B cell (primary cell): Measurements from ENCODE around the gene TXNDC15. TPM values are rescaled to one million over a fixed set of nuclear protein-coding genes. Genes with fewer than 3 reads are reported as not detected.

Experiments
- ATAC-seq: fragments of 200-7000 bp; cut with Tn5 transposase; one replicate; pipeline ENCODE4 v1.10.0; 2021; ENCODE audit warnings: low read depth, mild to moderate bottlenecking, moderate number of reproducible peaks, moderate library complexity
- CTCF ChIA-PET: fragments of 350-600 bp; sonication (Branson Sonifier 250); formaldehyde crosslinking; loops from one replicate; lab custom pipeline; 2021; ENCODE audit warnings: antibody characterized with exemption, inconsistent platforms; lab: Charles Lee
- POLR2A ChIA-PET: fragments of 350-600 bp; sonication (Branson Sonifier 250); formaldehyde crosslinking; loops from one replicate; lab custom pipeline; 2021; ENCODE audit warnings: antibody characterized with exemption; lab: Charles Lee
- DNase-seq: peaks from one replicate; pipeline ENCODE4 v3.0.0; 2013
- H2AFZ ChIP-seq: 2 replicates; pipeline ENCODE4 v1.6.1; 2012; ENCODE audit warnings: mild to moderate bottlenecking, low read depth, low read length; ENCODE audit not compliant: insufficient read depth, poor library complexity, severe bottlenecking
- H3K27ac ChIP-seq, 2 donors: 1 replicate in 1 of 2; 2 replicates in 1 of 2; pipeline ENCODE4 v1.5.1; 2012 to 2013; ENCODE audit warnings: low read length in 2 of 2, mild to moderate bottlenecking in 2 of 2, moderate library complexity in 1 of 2
- H3K27me3 ChIP-seq, 4 experiments: fragments of 200-600 bp in 1 of 4; sonication (generic) in 1 of 4; replicated peaks in 1 of 4; 1 replicate in 2 of 4; 2 replicates in 2 of 4; pipeline versions ENCODE4 v1.6.1 to v1.7.0; 2013 to 2016; ENCODE audit warnings: low read length in 3 of 4, mild to moderate bottlenecking in 2 of 4, mixed read lengths in 1 of 4, moderate library complexity in 1 of 4; ENCODE audit not compliant: insufficient read depth in 4 of 4, control insufficient read depth in 3 of 4; ENCODE audit errors: control extremely low read depth in 1 of 4
- H3K36me3 ChIP-seq, 2 experiments: replicated peaks in 1 of 2; 1 replicate in 1 of 2; 2 replicates in 1 of 2; pipeline versions ENCODE4 v1.6.1 to v1.7.1; 2013; ENCODE audit warnings: low read length in 1 of 2; ENCODE audit not compliant: insufficient read depth in 2 of 2, control insufficient read depth in 1 of 2; ENCODE audit errors: control extremely low read depth in 1 of 2, extremely low read depth in 1 of 2
- H3K4me1 ChIP-seq, 2 donors: fragments of 200-600 bp in 1 of 2; sonication (generic) in 1 of 2; 1 replicate in 1 of 2; 2 replicates in 1 of 2; pipeline versions ENCODE4 v1.5.1 to v1.6.1; 2013 to 2017; ENCODE audit warnings: low read length in 2 of 2; ENCODE audit not compliant: control insufficient read depth in 2 of 2, insufficient read depth in 2 of 2
- H3K4me2 ChIP-seq: replicated peaks from 2 replicates; pipeline ENCODE3; 2012; ENCODE audit warnings: mild to moderate bottlenecking, low read depth, low read length; ENCODE audit not compliant: poor library complexity, severe bottlenecking
- H3K4me3 ChIP-seq, 5 experiments: fragments of 200-600 bp in 1 of 5; sonication (generic) in 1 of 5; 1 replicate in 3 of 5; 2 replicates in 2 of 5; pipeline versions ENCODE4 v1.5.1 to v1.7.0; 2011 to 2016; ENCODE audit warnings: low read length in 4 of 5, mild to moderate bottlenecking in 4 of 5, low read depth in 2 of 5, control low read depth in 1 of 5, moderate library complexity in 1 of 5; ENCODE audit not compliant: insufficient read depth in 1 of 5; ENCODE audit errors: control extremely low read depth in 1 of 5, extremely low read depth in 1 of 5
- H3K79me2 ChIP-seq: fragments of 200-600 bp; sonication (generic); one replicate; pipeline ENCODE4 v1.6.0; 2016; ENCODE audit warnings: low read length; ENCODE audit not compliant: control insufficient read depth, insufficient read depth
- H3K9ac ChIP-seq: fragments of 200-600 bp; sonication (generic); 2 replicates; pipeline ENCODE4 v1.6.1; 2017; ENCODE audit warnings: mild to moderate bottlenecking, low read length, moderate library complexity
- H3K9me3 ChIP-seq, 3 donors: one replicate each; pipeline versions ENCODE4 v1.6.1 to v1.7.1; 2013; ENCODE audit warnings: low read length in 2 of 3; ENCODE audit not compliant: control insufficient read depth in 2 of 3, insufficient read depth in 1 of 3; ENCODE audit errors: control extremely low read depth in 1 of 3
- H4K20me1 ChIP-seq: 2 replicates; pipeline ENCODE4 v1.6.0; 2012; ENCODE audit warnings: mild to moderate bottlenecking, low read length; ENCODE audit not compliant: insufficient read depth, control insufficient read depth, poor library complexity, severe bottlenecking
- H3K27ac Mint-ChIP-seq: one replicate; pipeline ENCODE4 v1.8.0; 2021; ENCODE audit warnings: mixed read lengths
- H3K27me3 Mint-ChIP-seq: one replicate; pipeline ENCODE4 v1.8.0; 2021; ENCODE audit warnings: mixed read lengths
- H3K4me1 Mint-ChIP-seq: one replicate; pipeline ENCODE4 v1.8.0; 2021; ENCODE audit warnings: mixed read lengths
- H3K4me3 Mint-ChIP-seq: one replicate; pipeline ENCODE4 v1.8.0; 2021; ENCODE audit warnings: mixed read lengths
- H3K9me3 Mint-ChIP-seq: one replicate; pipeline ENCODE4 v1.8.0; 2022; ENCODE audit warnings: mixed read lengths; ENCODE audit not compliant: insufficient read depth
- CTCF ChIP-seq: fragments of 200-600 bp; IDR thresholded peaks from one replicate; pipeline ENCODE4 v1.8.0; 2022; ENCODE audit warnings: antibody characterized with exemption, mild to moderate bottlenecking
- EZH2 ChIP-seq: IDR thresholded peaks from 2 replicates; pipeline ENCODE4 v1.6.1; 2012; ENCODE audit warnings: borderline replicate concordance, low read depth, mild to moderate bottlenecking, moderate library complexity, low read length; ENCODE audit not compliant: insufficient read depth, poor library complexity, severe bottlenecking
- WGBS: methylation state at CpG from one replicate; pipeline ENCODE4 v1.1.5; 2013; ENCODE audit warnings: missing lambda C conversion rate; ENCODE audit not compliant: insufficient coverage; 5-methylcytosine and 5-hydroxymethylcytosine counted together
- intact Hi-C: fragments of 100-400 bp; cut with micrococcal nuclease; formaldehyde crosslinking; loops from one replicate; pipeline ENCODE4 v1.10.0; 2022
- polyA plus RNA-seq: library from polyadenylated mRNA; depleted of rRNA; stranded (reverse); fragments of >200 nt; gene quantifications from 2 replicates; pipeline ENCODE4 v1.2.3, GENCODE V29; 2012
- total RNA-seq, 2 donors: library from RNA; stranded (reverse); fragments of 120-200 nt in 1 of 2; gene quantifications; 1 replicate in 1 of 2; 2 replicates in 1 of 2; pipeline versions ENCODE4 v1.2.3 to v1.2.4, GENCODE V29; 2013 to 2022

Gene TXNDC15
- total and polyA plus RNA-seq, 2 donors (not counting 1 experiment from before 2014, with no cell fraction given) = 18.5 to 50.4 TPM

- no peak for TF ChIP-seq EZH2
- no peak overlapping the region for H2AFZ ChIP-seq
- Mint-ChIP-seq H3K27me3 (no peaks in the 10 kb centered on the region), H3K4me1 (peaks cover 2% of the 10 kb centered on the region), H3K4me3 (no peak overlapping the region), H3K27ac (no peak overlapping the region), H3K9me3 (no peaks in the 10 kb centered on the region)
- 100% methylated on average over 7 of the region's 8 CpGs for WGBS
- ATAC-seq (no peak), DNase-seq (no peak)
- ChIA-PET CTCF (no interaction called here), POLR2A (no interaction called here)
- H3K4me2 ChIP-seq = no peak overlapping the region
- H3K79me2 ChIP-seq = peaks cover 45% of the 10 kb centered on the region
- intact Hi-C loops = no loop called here
- H3K9ac ChIP-seq = no peak overlapping the region
- H3K27ac ChIP-seq = no peak overlapping the region
- H3K36me3 ChIP-seq = peaks cover 1 to 40% of the 10 kb centered on the region in 2 experiments
- H3K4me3 ChIP-seq = no peak overlapping the region
- H3K4me1 ChIP-seq = peaks cover 0 to 2% of the 10 kb centered on the region in 2 donors
- H3K27me3 ChIP-seq = no peaks in the 10 kb centered on the region
- H3K9me3 ChIP-seq = no peaks in the 10 kb centered on the region
- H4K20me1 ChIP-seq = no peaks in the 10 kb centered on the region
Measured at GRCh38 chr5:134911285-134912206, 37.4 kb downstream of the TXNDC15 start.

- no peak overlapping the region for H3K4me2 ChIP-seq
- no peak overlapping the region for H3K27ac ChIP-seq
- peaks cover 0 to 48% of the 10 kb centered on the region in 2 experiments for H3K36me3 ChIP-seq
- H3K79me2 ChIP-seq = peaks cover 45% of the 10 kb centered on the region
- ChIA-PET POLR2A (no interaction called here), CTCF (no interaction called here)
- H2AFZ ChIP-seq = no peak overlapping the region
- H3K4me3 ChIP-seq = no peak overlapping the region
- H3K4me1 ChIP-seq = no peaks in the 10 kb centered on the region
- Mint-ChIP-seq H3K9me3 (no peaks in the 10 kb centered on the region), H3K4me3 (no peak overlapping the region), H3K27me3 (no peaks in the 10 kb centered on the region), H3K27ac (no peak overlapping the region), H3K4me1 (no peaks in the 10 kb centered on the region)
- WGBS = 97% methylated on average over 3 of the region's 3 CpGs
- H3K9ac ChIP-seq = no peak overlapping the region
- DNase-seq (no peak), ATAC-seq (no peak)
- intact Hi-C loops = no loop called here
- TF ChIP-seq CTCF (no peak), EZH2 (no peak)
- H3K9me3 ChIP-seq = no peaks in the 10 kb centered on the region
- H4K20me1 ChIP-seq = no peaks in the 10 kb centered on the region
- no peaks in the 10 kb centered on the region for H3K27me3 ChIP-seq
Measured at GRCh38 chr5:134913254-134913653, 39.1 kb downstream of the TXNDC15 start.
